ENCODE data around the gene DMRT1.
A peak's percentile ranks its signal among the peaks of the same experiment; 100 is the strongest.
"Not testable (repeated sequence)": the region's sequence is repeated elsewhere in the genome, so short reads cannot be mapped to it uniquely, and the experiment has no call there.

The DMRT1 gene

GRCh38 chr9:995781-996180 is 154.3 kb downstream of the DMRT1 start:
- DNase-seq (ENCODE audit: low read depth, low spot score): no peak

DNA sequence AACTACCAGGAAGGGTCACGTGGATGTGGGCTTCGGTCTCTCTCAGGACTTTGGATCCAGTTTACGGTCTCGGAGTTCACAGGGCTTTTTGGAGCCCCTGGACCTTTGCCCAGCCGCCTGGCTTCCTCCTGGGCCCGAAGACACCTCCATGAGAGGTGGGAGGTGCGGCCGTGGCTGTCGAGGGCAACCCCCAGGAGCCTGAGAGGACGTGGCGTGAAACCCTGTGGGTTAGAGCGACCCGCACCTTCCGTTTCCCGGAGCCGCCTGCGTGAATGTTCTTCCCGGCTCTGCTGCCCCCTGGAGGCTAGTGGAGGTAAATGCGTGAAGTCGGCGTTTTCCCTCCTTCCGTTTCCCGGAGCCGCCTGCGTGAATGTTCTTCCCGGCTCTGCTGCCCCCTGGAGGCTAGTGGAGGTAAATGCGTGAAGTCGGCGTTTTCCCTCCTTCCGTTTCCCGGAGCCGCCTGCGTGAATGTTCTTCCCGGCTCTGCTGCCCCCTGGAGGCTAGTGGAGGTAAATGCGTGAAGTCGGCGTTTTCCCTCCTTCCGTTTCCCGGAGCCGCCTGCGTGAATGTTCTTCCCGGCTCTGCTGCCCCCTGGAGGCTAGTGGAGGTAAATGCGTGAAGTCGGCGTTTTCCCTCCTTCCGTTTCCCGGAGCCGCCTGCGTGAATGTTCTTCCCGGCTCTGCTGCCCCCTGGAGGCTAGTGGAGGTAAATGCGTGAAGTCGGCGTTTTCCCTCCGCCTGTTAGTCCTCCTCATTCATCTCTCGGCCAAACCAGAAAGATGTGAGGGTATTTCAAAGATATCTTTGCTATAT is 157.0 kb downstream of the DMRT1 start:
- DNase-seq (ENCODE audit: low read depth, low spot score): not testable (repeated sequence)

GRCh38 chr9:1001838-1002237 is 160.3 kb downstream of the DMRT1 start:
- no peak for DNase-seq (ENCODE audit: low read depth, low spot score)

- DNase-seq (ENCODE audit: low read depth, low spot score): no peak
Observed at GRCh38 chr9:1002678-1003077, 161.2 kb downstream of the DMRT1 start.

DNA sequence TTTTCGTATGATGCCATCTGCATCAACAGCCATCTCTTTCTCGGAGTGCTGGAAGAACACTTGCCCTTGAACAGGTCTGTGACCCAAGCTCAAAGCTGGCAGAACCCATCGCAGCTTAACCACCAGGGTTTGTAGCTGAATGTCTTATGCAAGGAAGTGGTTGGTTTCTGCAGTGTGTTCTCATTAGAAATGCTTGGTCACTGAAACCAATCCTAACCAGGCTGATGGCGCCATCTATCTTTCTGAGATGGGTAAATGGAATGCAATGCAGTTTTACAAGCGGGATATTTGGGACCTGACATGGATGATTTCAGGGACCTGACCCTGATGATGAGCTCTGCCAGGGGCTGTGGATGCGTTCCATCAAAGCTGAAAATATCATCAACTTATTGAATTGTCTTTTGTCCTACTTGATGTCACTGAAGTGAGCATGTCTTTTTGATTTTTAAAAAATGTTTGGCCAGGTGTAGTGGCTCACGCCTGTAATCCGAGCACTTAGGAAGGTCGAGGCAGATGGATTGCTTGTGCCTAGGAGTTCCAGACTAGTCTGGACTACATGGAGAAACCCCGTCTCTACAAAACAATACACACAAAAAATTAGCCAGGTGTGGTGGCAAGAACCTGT is 163.7 kb downstream of the DMRT1 start:
- DNase-seq (ENCODE audit: low read depth, low spot score): no peak

- no peak for DNase-seq (ENCODE audit: low read depth, low spot score)
Observed at GRCh38 chr9:1007312-1007711, 165.8 kb downstream of the DMRT1 start.

GRCh38 chr9:1008216-1008615 is 166.7 kb downstream of the DMRT1 start:
- DNase-seq (ENCODE audit: low read depth, low spot score): no peak

DNA sequence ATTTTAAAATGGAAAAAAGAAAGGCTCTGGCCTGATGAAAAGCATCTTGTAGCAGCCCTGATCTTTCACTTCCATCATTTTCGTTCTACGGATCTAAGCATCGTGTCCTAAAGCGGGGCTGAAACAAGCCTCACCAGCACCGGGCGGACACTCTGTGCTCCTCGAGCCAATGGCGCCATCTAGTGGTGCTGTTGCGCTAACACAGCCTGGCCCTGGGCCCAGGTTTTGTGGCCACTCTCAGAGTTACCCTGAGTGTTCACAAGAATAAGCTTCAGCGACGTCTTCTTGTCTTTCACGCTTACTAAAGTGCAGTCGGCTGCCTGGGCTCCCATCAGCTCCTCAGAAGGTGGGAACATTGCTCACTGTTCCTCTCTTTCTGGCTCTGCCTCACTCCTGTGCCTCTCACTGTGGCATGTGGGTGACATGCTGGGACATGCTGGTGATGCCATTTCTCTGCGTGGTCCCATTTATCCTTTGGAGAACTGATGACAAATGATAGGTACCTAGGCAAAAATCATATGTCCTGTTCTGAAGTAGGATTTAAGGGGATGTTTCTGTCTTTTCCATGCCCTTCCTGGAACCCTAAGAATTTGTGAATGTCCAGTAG is 167.7 kb downstream of the DMRT1 start:
- peak; percentile 39 for DNase-seq (ENCODE audit: low read depth, low spot score)

DNA sequence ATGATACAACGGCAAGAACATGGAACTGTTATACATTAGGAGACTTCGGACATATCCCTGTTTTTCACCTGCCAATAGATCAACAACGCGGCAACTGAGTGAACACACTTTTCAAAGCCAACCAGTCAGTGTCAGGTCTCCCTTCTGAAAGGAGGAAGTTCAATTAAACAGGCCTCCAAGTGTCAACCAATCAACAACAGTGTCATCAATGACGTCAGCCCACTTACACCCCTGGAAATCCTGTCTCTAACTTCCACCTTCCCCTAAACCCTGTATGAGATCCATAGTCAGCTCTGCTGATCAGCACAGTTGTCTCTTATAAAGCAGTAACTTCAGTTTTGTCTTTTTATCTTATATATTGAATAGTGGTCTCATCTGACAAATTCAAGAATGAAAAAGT is 171.5 kb downstream of the DMRT1 start:
- DNase-seq (ENCODE audit: low read depth, low spot score): no peak

GRCh38 chr9:1014225-1014624 is 172.7 kb downstream of the DMRT1 start:
- DNase-seq (ENCODE audit: low read depth, low spot score): no peak

GRCh38 chr9:1014640-1015039 is 173.1 kb downstream of the DMRT1 start:
- no peak for DNase-seq (ENCODE audit: low read depth, low spot score)

DNA sequence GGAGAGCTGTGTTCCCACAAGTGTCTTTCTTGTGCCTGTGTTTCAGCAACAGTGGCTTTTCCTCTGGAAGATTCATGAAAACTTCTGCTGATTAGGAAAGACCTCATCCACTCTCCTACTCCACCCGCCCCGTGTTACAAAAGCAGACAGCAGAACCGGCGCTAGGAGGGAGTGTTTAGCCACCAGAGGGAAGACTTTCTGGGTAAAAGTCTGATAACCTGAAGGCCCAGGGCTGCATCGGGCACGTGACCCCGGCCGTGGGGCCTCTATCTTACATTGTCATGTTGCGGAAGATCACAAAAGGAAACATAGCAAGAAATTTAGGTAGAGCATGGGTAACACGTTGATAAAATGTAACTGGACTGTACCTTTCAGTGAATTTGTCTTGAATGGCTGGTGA is 176.6 kb downstream of the DMRT1 start:
- DNase-seq (ENCODE audit: low read depth, low spot score): no peak
